OCI-LY1 (cell line): Measurements from ENCODE around the gene SFXN1.

Experiments
- H2AFZ ChIP-seq: fragments of 200-600 bp; sonication (generic), shearing (Covaris generic); 2 replicates; pipeline ENCODE4 v1.6.0; 2014; ENCODE audit warnings: antibody characterized with exemption, mild to moderate bottlenecking, low read length
- H3F3A ChIP-seq: fragments of 200-600 bp; sonication (generic), shearing (Covaris generic); 2 replicates; pipeline ENCODE4 v1.6.0; 2014; ENCODE audit warnings: mild to moderate bottlenecking, antibody characterized with exemption, low read length, moderate library complexity; ENCODE audit not compliant: insufficient read depth
- H3K27ac ChIP-seq: fragments of 200-600 bp; sonication (generic); 2 replicates; pipeline ENCODE4 v1.5.1; 2014; ENCODE audit warnings: low read length, mixed run types, mild to moderate bottlenecking, low read depth; ENCODE audit not compliant: poor library complexity, severe bottlenecking
- H3K27me3 ChIP-seq: fragments of 200-600 bp; sonication (generic); 2 replicates; pipeline ENCODE4 v1.6.0; 2014; ENCODE audit warnings: antibody characterized with exemption, mild to moderate bottlenecking, low read length, moderate library complexity; ENCODE audit not compliant: insufficient read depth
- H3K36me3 ChIP-seq: fragments of 200-600 bp; sonication (generic); 2 replicates; pipeline ENCODE4 v1.6.1; 2014; ENCODE audit warnings: mild to moderate bottlenecking, antibody characterized with exemption, low read length, moderate library complexity, mixed read lengths; ENCODE audit not compliant: insufficient read depth
- H3K4me1 ChIP-seq: fragments of 200-600 bp; sonication (generic); 2 replicates; pipeline ENCODE4 v1.5.1; 2014; ENCODE audit warnings: mild to moderate bottlenecking, low read length, moderate library complexity; ENCODE audit not compliant: insufficient read depth, severe bottlenecking
- H3K4me2 ChIP-seq: fragments of 200-600 bp; sonication (generic), shearing (Covaris generic); 2 replicates; pipeline ENCODE4 v1.6.1; 2014; ENCODE audit warnings: low read length
- H3K4me3 ChIP-seq: fragments of 200-600 bp; sonication (generic); 2 replicates; pipeline ENCODE4 v1.5.1; 2014; ENCODE audit warnings: low read length, low read depth, mild to moderate bottlenecking, mixed read lengths; ENCODE audit not compliant: poor library complexity, severe bottlenecking
- H3K79me2 ChIP-seq: fragments of 200-600 bp; shearing (Covaris generic); 2 replicates; pipeline ENCODE4 v1.6.1; 2016; ENCODE audit warnings: mixed run types, low read length, mixed read lengths; ENCODE audit not compliant: insufficient read depth
- H3K9ac ChIP-seq: fragments of 200-600 bp; sonication (generic), shearing (Covaris generic); 2 replicates; pipeline ENCODE4 v1.6.1; 2014; ENCODE audit warnings: mild to moderate bottlenecking, low read length, mixed read lengths
- H3K9me2 ChIP-seq: fragments of 200-600 bp; sonication (generic), shearing (Covaris generic); 2 replicates; pipeline ENCODE4 v1.6.1; 2014; ENCODE audit warnings: low read depth, mild to moderate bottlenecking, low read length, mixed read lengths
- H3K9me3 ChIP-seq: fragments of 200-600 bp; shearing (Covaris generic); 2 replicates; pipeline ENCODE4 v1.6.1; 2014; ENCODE audit warnings: low read length, mixed read lengths
- H4K20me1 ChIP-seq: fragments of 200-600 bp; sonication (generic), shearing (Covaris generic); 2 replicates; pipeline ENCODE4 v1.6.0; 2016; ENCODE audit warnings: mild to moderate bottlenecking, low read length; ENCODE audit not compliant: insufficient read depth
- EZH2 ChIP-seq: fragments of 200-600 bp; sonication (generic), shearing (Covaris generic); IDR thresholded peaks from 2 replicates; pipeline ENCODE4 v1.8.0; 2017; ENCODE audit warnings: borderline replicate concordance, mixed run types, mild to moderate bottlenecking, antibody characterized with exemption, low read length, moderate library complexity, mixed read lengths
- TF ChIP-seq, protein P1 (sequence below): fragments of 200-600 bp; sonication (generic), shearing (Covaris generic); IDR thresholded peaks from 2 replicates; pipeline ENCODE4 v1.5.1; 2017; ENCODE audit warnings: mild to moderate bottlenecking, antibody characterized with exemption, low read length, moderate library complexity, mixed read lengths

The SFXN1 gene

GRCh38 chr5:175479125-175479881 is 943 bp downstream of the SFXN1 start:
- Histone ChIP-seq H3F3A (no peaks in the 10 kb centered on the region), H3K4me3 (peak overlapping the region; percentile 90), H3K4me1 (peaks cover 23% of the 10 kb centered on the region), H3K9me3 (no peaks in the 10 kb centered on the region), H3K9me2 (no peaks in the 10 kb centered on the region), H2AFZ (no peak overlapping the region), H4K20me1 (no peaks in the 10 kb centered on the region), H3K79me2 (peaks cover 53% of the 10 kb centered on the region), H3K4me2 (peak overlapping the region; percentile 77), H3K27me3 (no peaks in the 10 kb centered on the region), H3K27ac (peak overlapping the region; percentile 67), H3K36me3 (peaks cover 38% of the 10 kb centered on the region), H3K9ac (peak overlapping the region; percentile 88)
- TF ChIP-seq, protein P1, sequence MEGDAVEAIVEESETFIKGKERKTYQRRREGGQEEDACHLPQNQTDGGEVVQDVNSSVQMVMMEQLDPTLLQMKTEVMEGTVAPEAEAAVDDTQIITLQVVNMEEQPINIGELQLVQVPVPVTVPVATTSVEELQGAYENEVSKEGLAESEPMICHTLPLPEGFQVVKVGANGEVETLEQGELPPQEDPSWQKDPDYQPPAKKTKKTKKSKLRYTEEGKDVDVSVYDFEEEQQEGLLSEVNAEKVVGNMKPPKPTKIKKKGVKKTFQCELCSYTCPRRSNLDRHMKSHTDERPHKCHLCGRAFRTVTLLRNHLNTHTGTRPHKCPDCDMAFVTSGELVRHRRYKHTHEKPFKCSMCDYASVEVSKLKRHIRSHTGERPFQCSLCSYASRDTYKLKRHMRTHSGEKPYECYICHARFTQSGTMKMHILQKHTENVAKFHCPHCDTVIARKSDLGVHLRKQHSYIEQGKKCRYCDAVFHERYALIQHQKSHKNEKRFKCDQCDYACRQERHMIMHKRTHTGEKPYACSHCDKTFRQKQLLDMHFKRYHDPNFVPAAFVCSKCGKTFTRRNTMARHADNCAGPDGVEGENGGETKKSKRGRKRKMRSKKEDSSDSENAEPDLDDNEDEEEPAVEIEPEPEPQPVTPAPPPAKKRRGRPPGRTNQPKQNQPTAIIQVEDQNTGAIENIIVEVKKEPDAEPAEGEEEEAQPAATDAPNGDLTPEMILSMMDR: no peak
- no peak for TF ChIP-seq EZH2

DNA sequence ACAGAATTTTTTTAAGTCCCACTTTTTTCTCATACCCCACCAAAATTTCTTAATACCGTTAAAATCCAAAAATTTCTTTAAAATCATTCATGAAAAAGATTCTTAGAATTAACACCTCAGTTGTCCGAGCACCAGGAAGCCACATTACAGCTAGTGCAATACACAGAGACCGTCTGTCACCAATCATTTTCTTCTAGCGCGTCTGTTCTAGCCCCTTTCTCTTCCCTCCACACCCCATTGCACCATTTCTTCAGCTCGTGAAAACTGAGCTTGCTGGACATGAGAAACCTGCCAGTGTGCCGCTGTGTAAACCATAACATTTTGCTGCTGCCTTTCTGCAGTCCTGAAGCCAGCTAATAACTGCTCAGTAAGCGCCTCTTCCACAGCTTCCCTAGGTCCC is 5.0 kb downstream of the SFXN1 start:
- Histone ChIP-seq H4K20me1 (no peaks in the 10 kb centered on the region), H3K4me2 (no peak overlapping the region), H3K9ac (no peak overlapping the region), H3K79me2 (peaks cover 92% of the 10 kb centered on the region), H3K9me3 (no peaks in the 10 kb centered on the region), H3K4me3 (no peak overlapping the region), H3K36me3 (peaks cover 76% of the 10 kb centered on the region), H3K27ac (no peak overlapping the region), H3K27me3 (no peaks in the 10 kb centered on the region), H2AFZ (no peak overlapping the region), H3K4me1 (peaks cover 18% of the 10 kb centered on the region), H3F3A (no peaks in the 10 kb centered on the region), H3K9me2 (no peaks in the 10 kb centered on the region)
- TF ChIP-seq, protein P1: no peak
- no peak for TF ChIP-seq EZH2

DNA sequence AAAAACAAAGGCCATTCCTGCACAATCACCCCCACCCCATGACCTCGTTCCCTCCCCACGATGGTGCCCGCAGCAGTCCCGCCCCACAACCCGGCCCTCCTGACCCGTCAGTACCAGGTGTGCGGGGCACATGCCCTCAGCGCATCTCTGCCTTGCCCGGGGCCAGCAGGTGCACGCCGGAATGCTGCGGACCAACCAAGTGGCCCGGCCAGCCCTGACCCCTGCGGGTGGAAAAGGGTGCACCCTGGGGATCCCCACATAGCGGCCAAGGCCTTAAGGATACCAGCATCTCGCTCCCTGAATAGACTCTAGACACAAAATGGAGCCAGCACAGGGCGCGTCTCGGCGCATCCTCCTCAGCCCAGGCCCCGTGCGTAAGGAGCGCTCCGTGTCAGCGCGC is 6.0 kb downstream of the SFXN1 start:
- Histone ChIP-seq H3K9me3 (no peaks in the 10 kb centered on the region), H3K27ac (no peak overlapping the region), H3K4me3 (no peak overlapping the region), H3K36me3 (peaks cover 86% of the 10 kb centered on the region), H3K9me2 (no peaks in the 10 kb centered on the region), H3K79me2 (peaks cover 95% of the 10 kb centered on the region), H4K20me1 (no peaks in the 10 kb centered on the region), H3K27me3 (no peaks in the 10 kb centered on the region), H3K4me1 (peaks cover 18% of the 10 kb centered on the region), H3F3A (no peaks in the 10 kb centered on the region), H3K9ac (no peak overlapping the region), H2AFZ (no peak overlapping the region), H3K4me2 (no peak overlapping the region)
- TF ChIP-seq EZH2: no peak
- TF ChIP-seq, protein P1: no peak
